ENCODE data around the gene SIRT3.

- TF ChIP-seq GABPA (IDR thresholded peaks at IDR 0.05 in 1 of 2, conservative IDR thresholded peaks at IDR 0.05 in 1 of 2), result no peak
- no peak for TF ChIP-seq MAX (IDR thresholded peaks at IDR 0.05)
- no peak for TF ChIP-seq CTCF (IDR thresholded peaks at IDR 0.05; ENCODE audit: low read depth, low read length, missing input control)
- TF ChIP-seq FOXA1 (IDR thresholded peaks at IDR 0.05), result no peak
- TF ChIP-seq JUND (IDR thresholded peaks at IDR 0.05), result no peak
- no peak for TF ChIP-seq EGR1 (IDR thresholded peaks at IDR 0.05; ENCODE audit: low read depth in 2 of 2)
- TF ChIP-seq ATF3 (IDR thresholded peaks at IDR 0.05), result no peak
- TF ChIP-seq RXRA (IDR thresholded peaks at IDR 0.05), result no peak
- no peak for TF ChIP-seq TAF1 (conservative IDR thresholded peaks at IDR 0.05)
- no peak for TF ChIP-seq HNF4A (conservative IDR thresholded peaks at IDR 0.05)
- TF ChIP-seq RAD21 (IDR thresholded peaks at IDR 0.05), result no peak
Measured at GRCh38 chr11:284105-285020, 48.2 kb upstream of the SIRT3 start.
